Neural progenitor cell (in vitro differentiated cells): Measurements from ENCODE around the gene LRRC74A. TPM values are rescaled to one million over a fixed set of nuclear protein-coding genes. Genes with fewer than 3 reads are reported as not detected.
A peak's percentile ranks its signal among the peaks of the same experiment; 100 is the strongest.

Experiments used
- DNase-seq: peaks from one replicate; pipeline ENCODE4 v3.0.0-alpha.2; 2016; ENCODE audit warnings: low spot score
- H2AFZ ChIP-seq: fragments of 200-600 bp; sonication (generic); replicated peaks from 2 replicates; pipeline ENCODE4 v1.6.1; 2016; ENCODE audit warnings: antibody characterized with exemption
- H3F3A ChIP-seq: fragments of 200-600 bp; sonication (generic); 2 replicates; pipeline ENCODE4 v1.6.1; 2016; ENCODE audit warnings: antibody characterized with exemption, low read depth
- H3K27ac ChIP-seq: fragments of 200-600 bp; sonication (generic); 2 replicates; pipeline ENCODE4 v1.5.1; 2016; ENCODE audit warnings: mild to moderate bottlenecking
- H3K27me3 ChIP-seq: fragments of 200-600 bp; sonication (generic); 2 replicates; pipeline ENCODE4 v1.6.1; 2016; ENCODE audit warnings: mild to moderate bottlenecking, moderate library complexity
- H3K36me3 ChIP-seq: fragments of 200-600 bp; sonication (generic); 2 replicates; pipeline ENCODE4 v1.5.1; 2016
- H3K4me1 ChIP-seq: fragments of 200-600 bp; sonication (generic); 2 replicates; pipeline ENCODE4 v1.6.1; 2016; ENCODE audit warnings: mixed run types
- H3K4me2 ChIP-seq: fragments of 200-600 bp; sonication (generic); 2 replicates; pipeline ENCODE4 v1.6.1; 2016
- H3K4me3 ChIP-seq: fragments of 200-600 bp; sonication (generic); 2 replicates; pipeline ENCODE4 v1.5.1; 2016
- H3K79me2 ChIP-seq: fragments of 200-600 bp; sonication (generic); 2 replicates; pipeline ENCODE4 v1.6.1; 2016; ENCODE audit warnings: low read depth
- H3K9ac ChIP-seq: fragments of 200-600 bp; sonication (generic); 2 replicates; pipeline ENCODE4 v1.6.1; 2016
- H3K9me3 ChIP-seq: fragments of 200-600 bp; sonication (generic); 2 replicates; pipeline ENCODE4 v1.5.1; 2016; ENCODE audit warnings: low read depth
- H4K20me1 ChIP-seq: fragments of 200-600 bp; sonication (generic); 2 replicates; pipeline ENCODE4 v1.6.1; 2016; ENCODE audit warnings: low read depth
- H3K27ac Mint-ChIP-seq: 3 replicates; pipeline ENCODE4 v1.8.0; 2021; ENCODE audit warnings: mixed read lengths
- H3K27me3 Mint-ChIP-seq: 2 replicates; pipeline ENCODE4 v1.8.0; 2022; ENCODE audit warnings: low read depth, mild to moderate bottlenecking, inconsistent platforms, moderate library complexity, mixed read lengths; ENCODE audit not compliant: insufficient read depth
- H3K36me3 Mint-ChIP-seq: 3 replicates; pipeline ENCODE4 v1.8.0; 2021; ENCODE audit warnings: mixed read lengths
- H3K4me1 Mint-ChIP-seq: 3 replicates; pipeline ENCODE4 v1.8.0; 2021; ENCODE audit warnings: mixed read lengths
- H3K4me3 Mint-ChIP-seq: 3 replicates; pipeline ENCODE4 v1.8.0; 2021; ENCODE audit warnings: mild to moderate bottlenecking, moderate library complexity, mixed read lengths
- H3K9me3 Mint-ChIP-seq: 3 replicates; pipeline ENCODE4 v1.8.0; 2020; ENCODE audit warnings: mixed read lengths
- CTCF ChIP-seq: fragments of 200-600 bp; sonication (generic); IDR thresholded peaks from 2 replicates; pipeline ENCODE4 v1.5.1; 2017; ENCODE audit warnings: antibody characterized with exemption, mild to moderate bottlenecking
- EZH2 ChIP-seq: fragments of 200-600 bp; sonication (generic); IDR thresholded peaks from 2 replicates; pipeline ENCODE4 v1.6.1; 2017; ENCODE audit warnings: antibody characterized with exemption, mild to moderate bottlenecking, moderate library complexity
- EZH2phosphoT487 ChIP-seq: fragments of 200-600 bp; sonication (generic); IDR thresholded peaks from 2 replicates; pipeline ENCODE4 v1.6.1; 2017; ENCODE audit warnings: antibody characterized with exemption
- total RNA-seq: library from RNA; depleted of rRNA; stranded (reverse); fragments of >200 nt; gene quantifications from 2 replicates; pipeline ENCODE4 v1.2.3, GENCODE V29; 2015; ENCODE audit warnings: low replicate concordance

Gene LRRC74A
- total RNA-seq, 1 donor from 2014 or later: not detected

DNA sequence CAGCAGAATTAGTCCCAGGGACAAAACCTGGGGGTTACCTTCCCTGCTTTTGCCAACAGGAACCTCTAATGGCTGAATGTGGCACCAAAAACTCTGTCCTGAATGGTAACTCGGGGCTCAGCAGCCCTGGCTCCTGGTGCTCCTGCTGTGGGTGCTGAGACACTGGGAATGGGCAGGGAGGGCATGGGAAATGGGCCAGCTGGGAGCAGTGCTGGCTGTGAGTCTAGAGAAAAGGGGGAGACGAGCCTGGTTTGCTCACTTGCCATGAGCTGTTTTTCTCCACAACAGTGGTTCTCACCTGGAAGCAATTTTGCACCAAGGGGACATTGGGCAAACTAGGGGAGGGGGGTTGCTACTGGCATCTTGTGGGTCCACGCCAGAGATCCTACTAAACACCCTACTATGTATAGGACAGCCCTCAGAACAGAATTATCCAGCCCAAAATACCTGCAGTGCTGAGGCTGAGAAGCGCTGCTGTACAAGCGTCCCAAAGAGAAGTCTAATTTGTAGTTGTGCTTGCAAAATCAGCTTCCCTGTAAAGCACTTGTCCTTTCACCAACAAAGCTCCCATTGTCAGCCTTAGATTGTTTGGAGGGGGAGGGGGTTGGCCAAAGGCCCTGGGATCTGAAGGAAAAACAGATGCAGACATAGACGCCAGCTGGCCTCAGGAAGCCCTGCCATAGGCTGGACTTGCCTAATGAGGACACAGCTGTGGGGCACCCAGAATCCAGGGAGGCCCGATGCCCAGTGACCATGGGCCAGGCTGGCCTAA lies 3.6 kb downstream of the LRRC74A start:
- H3K27me3 ChIP-seq: no peaks in the 10 kb centered on the region
- peaks cover 25% of the 10 kb centered on the region for H3K4me1 Mint-ChIP-seq
- H3K27ac Mint-ChIP-seq: peak overlapping the region; percentile 48
- no peaks in the 10 kb centered on the region for H3K9me3 ChIP-seq
- TF ChIP-seq CTCF (no peak), EZH2 (no peak), EZH2phosphoT487 (no peak)
- H3K4me3 ChIP-seq: no peak overlapping the region
- peaks cover 29% of the 10 kb centered on the region for H3K4me1 ChIP-seq
- peaks cover 7% of the 10 kb centered on the region for H3K27me3 Mint-ChIP-seq
- no peak overlapping the region for H3K27ac ChIP-seq
- peak overlapping the region; percentile 44 for H3K4me2 ChIP-seq
- no peak overlapping the region for H2AFZ ChIP-seq
- no peaks in the 10 kb centered on the region for H3F3A ChIP-seq
- H3K36me3 ChIP-seq: no peaks in the 10 kb centered on the region
- H3K79me2 ChIP-seq: no peaks in the 10 kb centered on the region
- H4K20me1 ChIP-seq: no peaks in the 10 kb centered on the region
- peak; percentile 59 for DNase-seq
- H3K4me3 Mint-ChIP-seq: no peak overlapping the region
- H3K9me3 Mint-ChIP-seq: no peaks in the 10 kb centered on the region
- H3K9ac ChIP-seq: no peak overlapping the region
- H3K36me3 Mint-ChIP-seq: peaks cover 2% of the 10 kb centered on the region

GRCh38 chr14:76830556-76830955 lies 4.3 kb downstream of the LRRC74A start:
- H3K4me2 ChIP-seq: peak overlapping the region; percentile 44
- H3K27me3 ChIP-seq: no peaks in the 10 kb centered on the region
- no peaks in the 10 kb centered on the region for H3K9me3 ChIP-seq
- Mint-ChIP-seq H3K4me3 (no peak overlapping the region), H3K4me1 (peaks cover 25% of the 10 kb centered on the region), H3K27me3 (peaks cover 7% of the 10 kb centered on the region), H3K9me3 (no peaks in the 10 kb centered on the region), H3K36me3 (peaks cover 2% of the 10 kb centered on the region), H3K27ac (no peak overlapping the region)
- H3K4me3 ChIP-seq: no peak overlapping the region
- H3K4me1 ChIP-seq: peaks cover 30% of the 10 kb centered on the region
- no peak for DNase-seq
- no peak overlapping the region for H3K27ac ChIP-seq
- H3K36me3 ChIP-seq: no peaks in the 10 kb centered on the region
- TF ChIP-seq CTCF (no peak), EZH2 (no peak), EZH2phosphoT487 (no peak)
- H3F3A ChIP-seq: no peaks in the 10 kb centered on the region
- no peak overlapping the region for H3K9ac ChIP-seq
- H4K20me1 ChIP-seq: no peaks in the 10 kb centered on the region
- no peak overlapping the region for H2AFZ ChIP-seq
- no peaks in the 10 kb centered on the region for H3K79me2 ChIP-seq

GRCh38 chr14:76832503-76832988 lies 6.3 kb downstream of the LRRC74A start:
- H3K27me3 Mint-ChIP-seq: peaks cover 7% of the 10 kb centered on the region
- no peaks in the 10 kb centered on the region for H3K9me3 ChIP-seq
- H3K4me3 Mint-ChIP-seq: no peak overlapping the region
- H3K27me3 ChIP-seq: no peaks in the 10 kb centered on the region
- H3K9ac ChIP-seq: no peak overlapping the region
- peaks cover 2% of the 10 kb centered on the region for H3K9me3 Mint-ChIP-seq
- H3K36me3 ChIP-seq: no peaks in the 10 kb centered on the region
- peaks cover 28% of the 10 kb centered on the region for H3K4me1 Mint-ChIP-seq
- no peak overlapping the region for H3K27ac Mint-ChIP-seq
- no peaks in the 10 kb centered on the region for H3F3A ChIP-seq
- H3K27ac ChIP-seq: no peak overlapping the region
- H3K4me2 ChIP-seq: no peak overlapping the region
- DNase-seq: no peak
- TF ChIP-seq CTCF: no peak
- TF ChIP-seq EZH2: no peak
- TF ChIP-seq EZH2phosphoT487: no peak
- H3K4me1 ChIP-seq: peaks cover 34% of the 10 kb centered on the region
- no peaks in the 10 kb centered on the region for H3K79me2 ChIP-seq
- H3K4me3 ChIP-seq: no peak overlapping the region
- H3K36me3 Mint-ChIP-seq: peaks cover 2% of the 10 kb centered on the region
- no peaks in the 10 kb centered on the region for H4K20me1 ChIP-seq
- no peak overlapping the region for H2AFZ ChIP-seq
